BE2C (cell line): ENCODE measurements around the gene FUT6.

Experiments
- DNase-seq: peaks from one replicate; pipeline ENCODE4 v3.0.0-alpha.2; 2020
- H3K27me3 ChIP-seq: fragments of 250-450 bp; sonication (Bioruptor Pico); 2 replicates; pipeline ENCODE4 v1.5.1; 2020; ENCODE audit warnings: mild to moderate bottlenecking
- H3K36me3 ChIP-seq: fragments of 250-450 bp; sonication (Bioruptor Pico); 2 replicates; pipeline ENCODE4 v1.5.1; 2020; ENCODE audit warnings: mild to moderate bottlenecking
- H3K4me1 ChIP-seq: fragments of 250-450 bp; sonication (Bioruptor Pico); 2 replicates; pipeline ENCODE4 v1.5.1; 2020
- H3K4me3 ChIP-seq: 2 replicates; pipeline ENCODE4 v1.5.1; 2011; ENCODE audit warnings: low read depth, low read length
- H3K9me3 ChIP-seq: fragments of 250-450 bp; sonication (Bioruptor Pico); 2 replicates; pipeline ENCODE4 v1.5.1; 2020
- TF ChIP-seq, protein P1 (sequence below): IDR thresholded peaks from 2 replicates; pipeline ENCODE4 v1.5.1; 2012; ENCODE audit warnings: mild to moderate bottlenecking, low read depth, low read length

The FUT6 gene

DNA sequence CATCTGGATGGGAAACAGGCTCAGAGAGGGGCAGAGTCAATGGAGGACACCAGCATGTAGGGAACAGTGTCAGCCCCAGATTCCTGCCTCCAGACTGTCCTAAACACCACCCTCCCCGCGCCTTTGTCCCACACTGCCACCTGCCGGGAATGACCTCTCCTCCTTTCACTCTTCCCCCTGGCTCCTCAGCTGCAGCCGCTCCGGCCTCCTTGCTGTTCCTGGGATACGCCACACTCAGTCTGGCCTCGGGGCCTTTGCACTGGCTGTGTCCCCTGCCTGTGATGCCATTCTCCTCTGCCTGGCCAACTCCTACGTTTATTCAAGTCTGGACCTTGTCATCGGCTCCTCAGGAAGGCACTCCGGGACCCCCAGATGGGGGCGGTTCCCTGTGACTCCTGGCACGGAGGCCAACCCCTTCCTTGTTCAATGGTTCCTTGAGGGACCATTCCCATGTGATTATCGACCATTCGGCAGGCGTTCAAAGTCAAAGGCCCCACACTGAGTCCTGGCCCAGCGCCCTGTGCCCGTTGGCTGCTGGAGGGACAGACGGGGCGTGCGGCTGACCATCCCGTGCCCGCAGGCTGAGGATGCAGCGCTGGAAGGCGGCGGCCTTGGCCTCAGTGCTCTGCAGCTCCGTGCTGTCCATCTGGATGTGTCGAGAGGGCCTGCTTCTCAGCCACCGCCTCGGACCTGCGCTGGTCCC lies 15.8 kb downstream of the FUT6 start:
- H3K9me3 ChIP-seq, result no peaks in the 10 kb centered on the region
- H3K4me1 ChIP-seq, result peaks cover 7% of the 10 kb centered on the region
- DNase-seq, result peak; percentile 69
- TF ChIP-seq, protein P1, sequence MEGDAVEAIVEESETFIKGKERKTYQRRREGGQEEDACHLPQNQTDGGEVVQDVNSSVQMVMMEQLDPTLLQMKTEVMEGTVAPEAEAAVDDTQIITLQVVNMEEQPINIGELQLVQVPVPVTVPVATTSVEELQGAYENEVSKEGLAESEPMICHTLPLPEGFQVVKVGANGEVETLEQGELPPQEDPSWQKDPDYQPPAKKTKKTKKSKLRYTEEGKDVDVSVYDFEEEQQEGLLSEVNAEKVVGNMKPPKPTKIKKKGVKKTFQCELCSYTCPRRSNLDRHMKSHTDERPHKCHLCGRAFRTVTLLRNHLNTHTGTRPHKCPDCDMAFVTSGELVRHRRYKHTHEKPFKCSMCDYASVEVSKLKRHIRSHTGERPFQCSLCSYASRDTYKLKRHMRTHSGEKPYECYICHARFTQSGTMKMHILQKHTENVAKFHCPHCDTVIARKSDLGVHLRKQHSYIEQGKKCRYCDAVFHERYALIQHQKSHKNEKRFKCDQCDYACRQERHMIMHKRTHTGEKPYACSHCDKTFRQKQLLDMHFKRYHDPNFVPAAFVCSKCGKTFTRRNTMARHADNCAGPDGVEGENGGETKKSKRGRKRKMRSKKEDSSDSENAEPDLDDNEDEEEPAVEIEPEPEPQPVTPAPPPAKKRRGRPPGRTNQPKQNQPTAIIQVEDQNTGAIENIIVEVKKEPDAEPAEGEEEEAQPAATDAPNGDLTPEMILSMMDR, result peak; percentile 62
- no peaks in the 10 kb centered on the region for H3K27me3 ChIP-seq
- H3K4me3 ChIP-seq, result no peak overlapping the region
- no peaks in the 10 kb centered on the region for H3K36me3 ChIP-seq

DNA sequence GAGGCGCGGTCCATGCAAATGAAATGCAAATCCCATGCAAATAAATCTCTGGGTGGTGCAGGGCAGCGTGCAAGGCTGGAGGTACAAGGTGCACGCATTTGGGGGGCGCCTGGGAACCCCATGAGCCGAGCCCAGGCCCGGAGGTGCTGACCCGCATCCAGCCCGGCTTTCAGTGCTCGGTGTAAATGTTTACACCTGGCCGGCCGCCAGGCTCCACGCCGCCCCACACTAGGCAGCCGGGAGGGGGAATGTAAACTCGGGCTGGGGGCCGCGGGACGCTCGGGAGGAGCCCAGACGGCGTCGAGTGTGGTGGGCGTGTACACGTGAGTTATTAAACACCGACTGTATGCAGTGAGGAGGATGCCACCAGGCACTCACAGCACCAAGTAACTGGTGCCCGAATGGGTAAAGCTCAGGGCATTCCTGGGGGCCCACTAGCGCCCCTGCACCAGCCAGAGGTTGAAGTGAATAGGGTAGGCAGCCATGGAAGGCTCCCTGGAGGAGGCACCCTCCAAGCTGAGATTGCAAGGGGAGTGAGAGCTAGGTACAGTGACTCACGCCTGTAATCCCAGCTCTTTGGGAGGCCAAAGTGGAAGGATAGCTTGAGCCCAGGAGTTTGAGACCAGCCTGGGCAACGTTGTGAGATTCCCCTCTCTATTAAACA lies 17.2 kb downstream of the FUT6 start:
- Histone ChIP-seq H3K36me3 (no peaks in the 10 kb centered on the region), H3K27me3 (no peaks in the 10 kb centered on the region; the same call in 1 of the 2 replicates), H3K9me3 (no peaks in the 10 kb centered on the region), H3K4me1 (peaks cover 7% of the 10 kb centered on the region), H3K4me3 (no peak overlapping the region)
- TF ChIP-seq, protein P1, result no peak
- no peak for DNase-seq

DNA sequence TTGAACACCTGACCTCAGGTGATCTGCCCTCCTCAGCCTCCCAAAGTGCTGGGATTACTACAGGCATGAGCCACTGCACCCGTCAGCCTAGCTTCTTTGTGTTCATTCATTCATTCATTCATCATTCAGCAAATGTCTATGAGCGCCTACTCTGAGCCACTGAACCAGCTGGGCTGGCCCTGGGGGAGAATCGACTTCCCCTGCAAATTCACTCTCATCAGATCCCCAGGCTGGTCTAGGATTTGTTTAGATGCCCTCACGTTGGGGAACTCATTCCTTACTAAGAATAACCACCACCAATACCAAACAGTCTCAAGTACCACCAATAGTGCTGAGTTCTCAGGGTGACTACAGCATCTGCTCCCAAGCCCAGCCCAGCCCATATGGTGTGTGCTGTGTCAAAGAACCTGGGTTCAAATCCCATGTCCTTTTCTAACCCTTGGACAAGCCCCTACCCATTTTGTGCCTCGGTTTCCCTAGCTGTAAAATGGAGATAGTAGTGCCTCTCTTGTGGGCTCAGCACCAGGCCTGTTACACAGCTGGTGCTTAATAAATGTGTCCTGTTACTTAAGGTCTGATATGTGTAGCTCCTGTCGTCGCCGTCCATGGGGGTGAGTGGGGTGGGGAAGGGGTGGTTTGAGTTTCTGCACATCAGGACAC lies 17.9 kb downstream of the FUT6 start:
- no peak overlapping the region for H3K4me3 ChIP-seq
- H3K27me3 ChIP-seq, result no peaks in the 10 kb centered on the region; the same call in 1 of the 2 replicates
- no peak for DNase-seq
- TF ChIP-seq, protein P1, result no peak
- peaks cover 4% of the 10 kb centered on the region for H3K4me1 ChIP-seq
- no peaks in the 10 kb centered on the region for H3K36me3 ChIP-seq
- H3K9me3 ChIP-seq, result no peaks in the 10 kb centered on the region

DNA sequence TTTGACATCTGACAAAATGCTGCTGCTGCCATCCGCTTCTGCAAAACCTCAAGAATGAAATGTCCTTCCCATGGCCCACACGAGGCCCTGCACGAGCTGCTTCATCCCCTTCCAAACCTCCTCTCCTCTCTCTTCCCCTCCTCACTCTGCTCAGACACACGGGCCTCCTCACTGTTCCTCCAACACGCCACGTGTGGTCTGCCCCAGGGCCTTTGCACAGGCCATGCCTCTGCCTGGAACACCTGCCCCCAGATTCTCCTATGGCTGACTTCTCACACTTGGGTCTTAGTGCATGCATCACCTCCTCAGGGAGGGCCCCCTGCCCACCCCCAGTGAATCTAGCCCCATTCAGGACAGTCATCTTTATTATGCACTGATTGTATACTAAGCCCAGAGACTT lies 18.7 kb downstream of the FUT6 start:
- no peaks in the 10 kb centered on the region for H3K9me3 ChIP-seq
- H3K36me3 ChIP-seq, result no peaks in the 10 kb centered on the region
- no peak for DNase-seq
- H3K4me3 ChIP-seq, result no peak overlapping the region
- H3K27me3 ChIP-seq, result no peaks in the 10 kb centered on the region; the same call in 1 of the 2 replicates
- H3K4me1 ChIP-seq, result no peaks in the 10 kb centered on the region
- TF ChIP-seq, protein P1, result no peak

DNA sequence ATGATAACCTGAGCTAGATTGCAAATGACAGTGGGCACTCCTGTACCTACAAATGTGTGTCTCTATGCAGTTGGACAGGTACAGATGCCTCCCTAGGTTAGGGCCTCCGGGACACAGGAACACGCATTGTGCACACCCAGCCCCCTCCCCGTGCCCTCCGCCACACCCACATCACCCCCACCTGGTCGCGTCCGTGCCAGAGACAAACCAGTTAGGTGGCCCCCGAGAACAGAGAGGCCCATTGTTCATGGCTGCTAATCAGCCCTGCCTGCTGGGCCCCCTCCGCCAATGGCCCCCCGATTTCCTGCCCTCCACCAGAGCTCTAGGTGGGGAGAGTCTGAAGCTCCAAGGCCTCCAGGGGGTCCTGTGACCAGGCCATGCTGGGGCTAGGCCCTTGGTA lies 20.9 kb downstream of the FUT6 start:
- DNase-seq, result no peak
- Histone ChIP-seq H3K36me3 (no peaks in the 10 kb centered on the region), H3K27me3 (peaks cover 4% of the 10 kb centered on the region; the same call in 1 of the 2 replicates), H3K9me3 (no peaks in the 10 kb centered on the region), H3K4me1 (no peaks in the 10 kb centered on the region), H3K4me3 (no peak overlapping the region)
- TF ChIP-seq, protein P1, result no peak
